Measurements from ENCODE around the gene KPNA6. TPM values are rescaled to one million over a fixed set of nuclear protein-coding genes. Genes with fewer than 3 reads are reported as not detected.

Gene KPNA6
- total and polyA plus RNA-seq, 10 of the 15 experiments (the other 5 are each of a cell fraction or from before 2014, with no cell fraction given) = 11.1 to 55.6 (median 25.9) TPM

- Histone ChIP-seq H3K79me2 (ENCODE audit: control insufficient read depth, insufficient read depth, low read length) (peaks cover 37% of the 10 kb centered on the region), H3K4me3 (0 out of 2 replicates have a peak overlapping the region, but pooled peaks have one; percentile 87), H3K27me3 (replicated peaks in 1 of 2; ENCODE audit: control insufficient read depth in 2 of 2, insufficient read depth in 2 of 2, low read length in 1 of 2) (no peaks in the 10 kb centered on the region), H3K9ac (ENCODE audit: control insufficient read depth, insufficient read depth, low read length) (no peak overlapping the region), H4K20me1 (ENCODE audit: control insufficient read depth, insufficient read depth) (no peaks in the 10 kb centered on the region), H3K36me3 (ENCODE audit: control insufficient read depth in 2 of 2, insufficient read depth in 2 of 2, low read length in 1 of 2) (no peaks in the 10 kb centered on the region), H3K4me1 (ENCODE audit: control insufficient read depth, insufficient read depth, low read length) (peaks cover 17% of the 10 kb centered on the region), H3K27ac (ENCODE audit: control insufficient read depth, insufficient read depth) (no peak overlapping the region), H3K9me3 (replicated peaks; ENCODE audit: control insufficient read depth, insufficient read depth, low read length) (no peaks in the 10 kb centered on the region), H3K4me2 (ENCODE audit: control insufficient read depth, insufficient read depth) (no peak overlapping the region), H2AFZ (ENCODE audit: control insufficient read depth, low read depth, low read length) (no peak overlapping the region)
- intact Hi-C loops (cut with micrococcal nuclease; ENCODE audit: unreplicated experiment) (loop anchor here (5.0 kb wide), 1 partner anchor 34 kb away; the partner anchor contains the start of gene TMEM39B), in situ Hi-C loops (cut with MboI) (no loop called here)
- WGBS (ENCODE audit: insufficient coverage, insufficient replicate concordance, low lambda C conversion rate, missing lambda C conversion rate) = 90% methylated on average over 9 of the region's 9 CpGs
- FAIRE-seq (no peak), DNase-seq (ENCODE audit: low read depth, low spot score) (no peak), ATAC-seq (no peak)
- SMC1A ChIA-PET (ENCODE audit: uncharacterized antibody, unreplicated experiment) = interaction anchor here (1.2 to 2.5 kb wide), 3 partner anchors 15 to 73 kb away, joined by 4 to 12 read pairs (median 11); partner anchors contain the start of genes TMEM39B and TXLNA
- CTCF ChIA-PET = interaction anchor here (1.1 to 6.3 kb wide), 4 partner anchors 14 to 102 kb away, joined by 3 to 56 read pairs (median 28); partner anchors contain the start of gene TMEM39B
- RAD21 ChIA-PET (ENCODE audit: unreplicated experiment) = interaction anchor here (0.6 to 2.8 kb wide), 9 partner anchors 17 to 288 kb away, joined by 3 to 29 read pairs (median 4); partner anchors contain the start of genes BSDC1, CCDC28B, EIF3I and IQCC
- TF ChIP-seq SPI1 (IDR thresholded peaks at IDR 0.05; ENCODE audit: borderline replicate concordance, insufficient read depth, low read depth, low read length) (peak; percentile 8; the same call in 1 of the 2 replicates), CREB1 (IDR thresholded peaks at IDR 0.05; ENCODE audit: low read depth) (no peak)
- POLR2A ChIA-PET = interaction anchor here (3.7 kb wide), 1 partner anchor 33 kb away, joined by 58 read pairs; the partner anchor contains the start of gene TMEM39B
- BruUV-seq (replicated peaks) = TSS peak; percentile 62
These were observed 1.1 kb upstream of the KPNA6 start for GRCh38 chr1:32106663-32107275.

- TF ChIP-seq FOXK2 (IDR thresholded peaks at IDR 0.05) (no peak), RUNX3 (IDR thresholded peaks at IDR 0.05; ENCODE audit: low read length) (0 out of 2 replicates have a peak, but pooled peaks have one; percentile 24)
- peak; percentile 35 for FAIRE-seq
- H4K20me1 ChIP-seq (ENCODE audit: control insufficient read depth, insufficient read depth) = no peaks in the 10 kb centered on the region
- no peak overlapping the region for H3K9ac ChIP-seq (ENCODE audit: control insufficient read depth, insufficient read depth, low read length)
- no peaks in the 10 kb centered on the region for H3K9me3 ChIP-seq (replicated peaks; ENCODE audit: control insufficient read depth, insufficient read depth, low read length)
- DNase-seq (ENCODE audit: low read depth, low spot score) = peak; percentile 28
- intact Hi-C loops (cut with micrococcal nuclease; ENCODE audit: unreplicated experiment) (no loop called here), in situ Hi-C loops (cut with MboI) (no loop called here)
- POLR2A ChIA-PET = interaction anchor here (0.6 to 1.7 kb wide), 10 partner anchors 11 to 108 kb away, joined by 3 to 8 read pairs (median 3); partner anchors contain the start of genes CCDC28B and TMEM39B
- H3K4me1 ChIP-seq (ENCODE audit: control insufficient read depth, insufficient read depth, low read length) = peaks cover 21% of the 10 kb centered on the region
- H3K27ac ChIP-seq (ENCODE audit: control insufficient read depth, insufficient read depth) = peak overlapping the region; percentile 56
- BruUV-seq (replicated peaks) = TSS peak; percentile 42
- no peaks in the 10 kb centered on the region; a peak in 1 of 4 replicates for H3K36me3 ChIP-seq (ENCODE audit: control insufficient read depth in 2 of 2, insufficient read depth in 2 of 2, low read length in 1 of 2)
- no peaks in the 10 kb centered on the region for H3K27me3 ChIP-seq (replicated peaks in 1 of 2; ENCODE audit: control insufficient read depth in 2 of 2, insufficient read depth in 2 of 2, low read length in 1 of 2)
- RAD21 ChIA-PET (ENCODE audit: unreplicated experiment) = interaction anchor here (0.9 to 1.7 kb wide), 9 partner anchors 10 to 227 kb away, joined by 3 to 8 read pairs (median 3); partner anchors contain the start of genes MARCKSL1 and TMEM39B
- H3K4me2 ChIP-seq (ENCODE audit: control insufficient read depth, insufficient read depth) = peak overlapping the region; percentile 61
- CTCF ChIA-PET = interaction anchor here (0.6 to 6.3 kb wide), 12 partner anchors 10 to 283 kb away, joined by 3 to 56 read pairs (median 4); partner anchors contain the start of genes BSDC1 and TMEM39B
- SMC1A ChIA-PET (ENCODE audit: uncharacterized antibody, unreplicated experiment) = interaction anchor here (0.7 to 2.5 kb wide), 9 partner anchors 10 to 134 kb away, joined by 3 to 11 read pairs (median 4); partner anchors contain the start of genes CCDC28B and TXLNA
- H2AFZ ChIP-seq (ENCODE audit: control insufficient read depth, low read depth, low read length) = no peak overlapping the region
- H3K4me3 ChIP-seq = peak overlapping the region; percentile 18; the same call in 1 of the 2 replicates
- peaks cover 65% of the 10 kb centered on the region for H3K79me2 ChIP-seq (ENCODE audit: control insufficient read depth, insufficient read depth, low read length)
- 23% methylated on average over 2 of the region's 2 CpGs for WGBS (ENCODE audit: insufficient coverage, insufficient replicate concordance, low lambda C conversion rate, missing lambda C conversion rate)
- peak; percentile 58 for ATAC-seq
These were observed 3.3 kb downstream of the KPNA6 start for GRCh38 chr1:32111040-32111623.
